Right cardiac atrium (tissue), 5 donors: ENCODE data around the gene KIF5B. TPM values are rescaled to one million over a fixed set of nuclear protein-coding genes. Genes with fewer than 3 reads are reported as not detected.

Source experiments
- ATAC-seq, 2 donors: fragments of 200-7000 bp; cut with Tn5 transposase; one replicate each; pipeline versions ENCODE4 v1.8.0 to v1.9.1; 2020; ENCODE audit warnings: moderate library complexity in 2 of 2, mild to moderate bottlenecking in 1 of 2
- DNase-seq, 3 donors: peaks; one replicate each; pipeline ENCODE4 v3.0.0-alpha.2; 2020
- H3K27ac ChIP-seq: one replicate; pipeline ENCODE4 v1.5.1; 2013; ENCODE audit warnings: mild to moderate bottlenecking, low read length, control low read depth, moderate library complexity
- H3K27me3 ChIP-seq: one replicate; pipeline ENCODE4 v1.6.1; 2013; ENCODE audit not compliant: control insufficient read depth, insufficient read depth
- H3K4me1 ChIP-seq: one replicate; pipeline ENCODE4 v1.6.1; 2013; ENCODE audit warnings: low read length; ENCODE audit not compliant: control insufficient read depth, insufficient read depth
- H3K4me3 ChIP-seq: one replicate; pipeline ENCODE4 v1.5.1; 2013; ENCODE audit warnings: low read length, control low read depth
- H3K9me3 ChIP-seq: one replicate; pipeline ENCODE4 v1.6.1; 2013; ENCODE audit warnings: low read length; ENCODE audit not compliant: control insufficient read depth
- WGBS: extraction: QIAGEN DNeasy Blood & Tissue Kit; methylation state at CpG from one replicate; pipeline ENCODE4 v1.1.7; 2013; 5-methylcytosine and 5-hydroxymethylcytosine counted together
- intact Hi-C, 4 donors: fragments of 100-400 bp; cut with DNase I; formaldehyde crosslinking; loops; one replicate each; pipeline versions ENCODE4 v1.11.0 to v1.14.0; 2022 to 2023
- polyA plus RNA-seq: library from polyadenylated mRNA; stranded (reverse); fragments of 200-250 nt; gene quantifications from one replicate; pipeline ENCODE4 v1.2.3, GENCODE V29; 2013
- total RNA-seq, 4 donors: library from RNA; stranded (reverse); fragmentation: NEBNext Ultra II Directional; extraction: Animal tissue kit (Norgen Biotek cat#: 25700); gene quantifications; one replicate each; pipeline ENCODE4 v1.2.1, GENCODE V29; 2021
- donor health status: healthy with polysubstance abuse.
- donor health status: DM: no; HTN: yes; CAD: no.
- donor health status: DM: no; HTN: no; CAD: no.
- donor health status: DM: no; HTN: yes; CAD: no; lungs with severe emphysema.
- donor health status: DM: yes; HTN: yes; CAD: no.

The KIF5B gene
- total and polyA plus RNA-seq, 5 donors: 60.3 to 169 (median 136) TPM

- H3K27me3 ChIP-seq: no peaks in the 10 kb centered on the region
- intact Hi-C loops: no loop called here
- H3K9me3 ChIP-seq: no peaks in the 10 kb centered on the region
- no peak overlapping the region for H3K4me3 ChIP-seq
- peak overlapping the region; percentile 23 for H3K27ac ChIP-seq
- WGBS: 44% methylated on average over 1 of the region's 1 CpG
- ATAC-seq (peak in 1 of 2 donors; percentile 55), DNase-seq (no peak)
- peaks cover 11% of the 10 kb centered on the region for H3K4me1 ChIP-seq
Measured at GRCh38 chr10:32041290-32042028, 14.8 kb downstream of the KIF5B start.

DNA sequence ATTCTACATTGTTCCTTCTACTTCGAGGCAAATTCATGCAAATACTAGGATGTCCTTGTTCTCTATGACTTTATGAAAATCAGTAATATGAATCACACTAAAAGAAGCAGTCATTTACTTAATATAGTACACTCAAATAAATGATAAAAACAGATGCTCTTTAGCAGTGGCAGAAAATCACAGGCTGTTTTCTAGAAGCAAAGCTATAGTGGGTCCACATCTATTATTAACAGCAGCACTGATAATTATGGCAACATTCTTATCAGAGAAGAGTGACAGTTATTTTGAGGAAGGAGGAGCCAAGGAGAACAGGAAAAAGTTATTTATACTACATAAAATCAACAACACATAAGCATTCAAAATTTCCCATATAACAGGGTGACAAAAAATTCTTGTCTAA, 16.5 kb downstream of the KIF5B start:
- Histone ChIP-seq H3K27me3 (no peaks in the 10 kb centered on the region), H3K27ac (no peak overlapping the region), H3K4me1 (peaks cover 11% of the 10 kb centered on the region), H3K4me3 (no peak overlapping the region), H3K9me3 (no peaks in the 10 kb centered on the region)
- intact Hi-C loops: no loop called here
- ATAC-seq (peak; percentile 64 to 66), DNase-seq (no peak)
- 30% methylated on average over 1 of the region's 1 CpG for WGBS

DNA sequence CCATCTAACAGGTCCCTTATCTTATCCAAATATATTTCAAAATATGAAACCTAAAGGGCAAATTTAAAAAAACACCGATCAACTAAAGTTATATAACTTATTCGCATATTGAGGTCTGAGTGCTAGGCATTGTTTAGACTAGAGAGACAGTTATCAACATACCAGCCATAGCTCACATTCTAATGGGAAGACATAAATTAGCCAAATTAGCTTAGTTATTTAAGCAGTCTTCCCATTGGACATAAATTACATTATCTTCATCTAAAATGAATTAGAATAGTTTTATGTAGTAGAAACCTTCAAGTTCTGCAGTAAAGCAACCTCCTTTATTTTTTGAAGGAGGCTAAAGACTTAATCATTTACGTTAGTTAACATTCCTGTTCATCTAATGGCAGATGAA, 17.4 kb downstream of the KIF5B start:
- no peak overlapping the region for H3K27ac ChIP-seq
- ATAC-seq (no peak), DNase-seq (no peak)
- H3K4me1 ChIP-seq: peaks cover 3% of the 10 kb centered on the region
- H3K9me3 ChIP-seq: no peaks in the 10 kb centered on the region
- intact Hi-C loops: no loop called here
- 70% methylated on average over 3 of the region's 3 CpGs for WGBS
- no peak overlapping the region for H3K4me3 ChIP-seq
- no peaks in the 10 kb centered on the region for H3K27me3 ChIP-seq

- Histone ChIP-seq H3K9me3 (no peaks in the 10 kb centered on the region), H3K27me3 (no peaks in the 10 kb centered on the region), H3K4me3 (no peak overlapping the region), H3K27ac (no peak overlapping the region), H3K4me1 (no peaks in the 10 kb centered on the region)
- ATAC-seq (no peak), DNase-seq (no peak)
- intact Hi-C loops: no loop called here
- 87% methylated on average over 4 of the region's 4 CpGs for WGBS
Measured at GRCh38 chr10:32036922-32037321, 19.3 kb downstream of the KIF5B start.

- no peak for ATAC-seq
- Histone ChIP-seq H3K27me3 (no peaks in the 10 kb centered on the region), H3K27ac (no peak overlapping the region), H3K9me3 (no peaks in the 10 kb centered on the region), H3K4me1 (no peaks in the 10 kb centered on the region), H3K4me3 (no peak overlapping the region)
- WGBS: 86% methylated on average over 1 of the region's 1 CpG
- DNase-seq: no peak
- intact Hi-C loops: no loop called here
Measured at GRCh38 chr10:32035038-32035437, 21.2 kb downstream of the KIF5B start.

GRCh38 chr10:32033171-32033570, 23.1 kb downstream of the KIF5B start:
- intact Hi-C loops: no loop called here
- WGBS: 88% methylated on average over 5 of the region's 5 CpGs
- no peaks in the 10 kb centered on the region for H3K27me3 ChIP-seq

GRCh38 chr10:32031920-32032319, 24.3 kb downstream of the KIF5B start:
- H3K27me3 ChIP-seq: no peaks in the 10 kb centered on the region
- H3K4me3 ChIP-seq: no peak overlapping the region
- WGBS: 92% methylated on average over 4 of the region's 4 CpGs
- ATAC-seq (no peak), DNase-seq (no peak)
- H3K27ac ChIP-seq: no peak overlapping the region
- no peaks in the 10 kb centered on the region for H3K9me3 ChIP-seq
- no peaks in the 10 kb centered on the region for H3K4me1 ChIP-seq
- intact Hi-C loops: no loop called here

More at GRCh38 chr10:32033171-32033570, 23.1 kb downstream of the KIF5B start:
- Histone ChIP-seq H3K9me3 (no peaks in the 10 kb centered on the region), H3K4me3 (no peak overlapping the region), H3K27ac (no peak overlapping the region), H3K4me1 (no peaks in the 10 kb centered on the region)
- ATAC-seq (no peak), DNase-seq (no peak)

DNA sequence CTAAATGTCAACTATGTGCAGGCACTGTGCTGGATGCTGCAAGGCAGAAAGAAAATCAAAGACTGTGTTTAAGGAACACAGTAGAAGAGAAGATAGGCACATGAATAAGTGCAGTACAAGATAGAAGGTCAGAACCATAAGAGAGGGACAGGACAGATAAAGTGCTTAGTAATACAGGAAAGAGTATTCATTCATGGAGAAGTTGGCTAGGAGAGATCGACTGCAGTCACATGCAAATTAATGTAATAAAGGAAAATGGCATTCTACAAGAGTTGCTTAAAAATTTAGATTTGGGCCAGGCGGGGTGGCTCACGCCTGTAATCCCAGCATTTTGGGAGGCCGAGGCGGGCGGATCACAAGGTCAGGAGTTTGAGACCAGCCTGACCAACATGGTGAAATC, 24.8 kb downstream of the KIF5B start:
- Histone ChIP-seq H3K9me3 (no peaks in the 10 kb centered on the region), H3K4me1 (no peaks in the 10 kb centered on the region), H3K27me3 (no peaks in the 10 kb centered on the region), H3K4me3 (no peak overlapping the region), H3K27ac (no peak overlapping the region)
- intact Hi-C loops: no loop called here
- no peak for DNase-seq
- no peak for ATAC-seq
- 91% methylated on average over 6 of the region's 6 CpGs for WGBS

DNA sequence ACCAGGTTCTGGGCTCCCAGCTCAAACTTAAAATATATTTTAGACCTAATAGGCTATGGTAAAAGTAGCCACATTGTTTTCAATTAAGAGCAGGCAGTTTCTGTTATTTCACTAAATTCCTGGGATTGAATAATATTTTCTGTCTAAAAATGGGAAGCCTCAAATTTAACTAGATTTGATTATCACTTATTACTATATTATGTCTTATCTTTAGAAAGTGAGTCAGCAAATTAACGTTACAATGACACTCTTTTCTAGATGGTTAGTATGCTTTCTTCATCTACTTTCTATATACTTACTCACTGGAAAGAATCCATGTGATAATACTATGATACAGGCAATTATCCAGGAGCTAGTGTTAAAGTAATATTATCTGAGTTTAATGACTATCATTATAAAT, 27.5 kb downstream of the KIF5B start:
- Histone ChIP-seq H3K4me3 (no peak overlapping the region), H3K9me3 (no peaks in the 10 kb centered on the region), H3K4me1 (no peaks in the 10 kb centered on the region), H3K27me3 (no peaks in the 10 kb centered on the region), H3K27ac (no peak overlapping the region)
- 30% methylated on average over 1 of the region's 1 CpG for WGBS
- ATAC-seq (no peak), DNase-seq (no peak)
- intact Hi-C loops: no loop called here

GRCh38 chr10:32023264-32023663, 33.0 kb downstream of the KIF5B start:
- no peaks in the 10 kb centered on the region for H3K4me1 ChIP-seq
- DNase-seq (no peak), ATAC-seq (no peak)
- H3K9me3 ChIP-seq: no peaks in the 10 kb centered on the region
- intact Hi-C loops: no loop called here
- no peak overlapping the region for H3K27ac ChIP-seq
- 54% methylated on average over 1 of the region's 1 CpG for WGBS
- no peak overlapping the region for H3K4me3 ChIP-seq
- H3K27me3 ChIP-seq: no peaks in the 10 kb centered on the region

DNA sequence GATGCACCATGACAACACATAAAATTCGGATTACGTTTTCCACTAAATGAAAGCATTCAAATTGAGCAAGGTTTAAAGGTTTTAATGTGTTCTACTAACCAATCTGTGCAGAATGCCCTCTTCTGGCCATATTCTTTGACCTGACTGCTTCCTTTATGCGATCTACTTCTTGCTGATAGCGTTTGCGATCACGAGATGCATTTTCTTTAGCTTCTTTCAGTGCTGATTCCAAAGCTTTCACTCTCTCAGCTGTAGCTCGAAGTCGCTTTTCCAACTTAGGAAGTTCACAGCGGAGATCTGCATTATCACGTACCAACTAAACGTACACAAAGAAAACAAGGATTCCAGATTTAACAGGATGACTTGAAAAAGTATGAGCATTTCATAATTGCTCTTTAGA, 39.2 kb downstream of the KIF5B start:
- DNase-seq (no peak), ATAC-seq (no peak)
- 93% methylated on average over 11 of the region's 11 CpGs for WGBS
- Histone ChIP-seq H3K9me3 (no peaks in the 10 kb centered on the region), H3K27me3 (no peaks in the 10 kb centered on the region), H3K4me3 (no peak overlapping the region), H3K4me1 (no peaks in the 10 kb centered on the region), H3K27ac (no peak overlapping the region)
- intact Hi-C loops: no loop called here

GRCh38 chr10:32015386-32015785, 40.8 kb downstream of the KIF5B start:
- intact Hi-C loops: no loop called here
- no peaks in the 10 kb centered on the region for H3K4me1 ChIP-seq
- no peak overlapping the region for H3K27ac ChIP-seq
- no peak for ATAC-seq
- WGBS: 89% methylated on average over 5 of the region's 5 CpGs
- H3K27me3 ChIP-seq: no peaks in the 10 kb centered on the region
- H3K4me3 ChIP-seq: no peak overlapping the region
- no peak for DNase-seq
- H3K9me3 ChIP-seq: no peaks in the 10 kb centered on the region
